ENCODE measurements around the gene TMEM169.

TMEM169 gene

DNA sequence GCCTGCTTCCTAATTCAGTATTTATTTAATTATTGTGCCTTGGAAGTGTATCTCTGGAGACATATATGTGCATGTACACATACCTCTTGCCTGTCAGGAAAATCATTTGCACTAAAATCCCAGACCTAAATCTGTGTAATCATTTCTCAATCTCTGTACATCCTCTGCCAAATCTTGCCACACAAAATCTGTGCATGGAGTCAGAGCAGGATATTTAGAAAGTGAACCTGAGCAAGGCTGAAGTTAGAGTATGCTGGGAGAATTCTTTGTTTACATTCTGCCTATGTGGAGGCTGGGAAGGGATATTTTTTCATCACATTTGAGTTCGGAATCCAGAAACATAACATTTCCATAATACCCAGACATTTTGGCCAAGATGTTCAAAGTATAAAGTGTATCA is 36.8 kb downstream of the TMEM169 start:
- no peak for DNase-seq (ENCODE audit: low spot score)
- in situ Hi-C loops (cut with MboI; ENCODE audit: low pct_unique_long_range_greater_than_20kb, low sequenced_read_pairs, unreplicated experiment), result no loop called here

GRCh38 chr2:216119146-216119545 is 37.4 kb downstream of the TMEM169 start:
- in situ Hi-C loops (cut with MboI; ENCODE audit: low pct_unique_long_range_greater_than_20kb, low sequenced_read_pairs, unreplicated experiment), result no loop called here
- no peak for DNase-seq (ENCODE audit: low spot score)
- no peak for TF ChIP-seq CTCF (IDR thresholded peaks at IDR 0.05; ENCODE audit: extremely low read depth, insufficient read depth, missing control alignments)

More for the DNA sequence above, 36.8 kb downstream of the TMEM169 start:
- TF ChIP-seq CTCF (IDR thresholded peaks at IDR 0.05; ENCODE audit: extremely low read depth, insufficient read depth, missing control alignments), result no peak

DNA sequence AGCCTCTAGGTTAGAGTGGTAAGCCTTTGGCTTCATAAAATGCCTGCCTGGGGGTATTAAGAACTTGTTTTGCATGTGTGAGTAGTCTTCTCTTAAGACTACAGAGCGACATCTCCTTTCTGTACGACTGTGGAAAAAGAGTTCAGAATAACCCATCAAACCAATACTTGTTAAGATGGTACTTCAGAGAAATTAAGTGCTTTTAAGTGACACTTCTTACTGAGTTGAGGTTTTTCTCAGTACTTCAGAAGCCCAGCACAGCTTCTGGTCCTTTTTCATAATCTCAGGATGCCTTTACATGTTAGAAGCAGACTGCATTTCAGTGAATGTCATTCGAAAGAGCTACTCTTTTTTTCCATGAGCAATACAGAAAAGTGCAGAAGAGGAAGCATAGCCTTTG is 38.3 kb downstream of the TMEM169 start:
- no peak for DNase-seq (ENCODE audit: low spot score)
- in situ Hi-C loops (cut with MboI; ENCODE audit: low pct_unique_long_range_greater_than_20kb, low sequenced_read_pairs, unreplicated experiment), result no loop called here
- no peak for TF ChIP-seq CTCF (IDR thresholded peaks at IDR 0.05; ENCODE audit: extremely low read depth, insufficient read depth, missing control alignments)

GRCh38 chr2:216121255-216121654 is 39.5 kb downstream of the TMEM169 start:
- DNase-seq (ENCODE audit: low spot score), result no peak
- in situ Hi-C loops (cut with MboI; ENCODE audit: low pct_unique_long_range_greater_than_20kb, low sequenced_read_pairs, unreplicated experiment), result no loop called here
- TF ChIP-seq CTCF (IDR thresholded peaks at IDR 0.05; ENCODE audit: extremely low read depth, insufficient read depth, missing control alignments), result no peak

DNA sequence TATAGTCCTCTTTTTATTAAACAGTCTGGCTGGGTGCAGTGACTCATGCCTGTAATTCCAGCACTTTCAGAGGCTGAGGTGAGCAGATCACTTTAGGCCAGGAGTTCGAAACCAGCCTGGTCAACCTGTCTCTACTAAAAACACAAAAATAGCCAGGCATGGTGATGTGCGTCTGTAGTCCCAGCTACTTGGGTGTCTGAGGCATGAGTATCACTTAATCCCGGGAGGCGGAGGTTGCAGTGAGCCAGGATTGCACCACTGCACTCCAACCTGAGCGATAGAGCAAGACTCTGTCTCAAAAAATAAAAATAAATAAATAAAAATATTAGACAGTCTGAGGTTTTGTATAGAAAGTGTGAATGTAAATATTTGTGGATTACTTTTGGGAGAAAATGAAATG is 45.2 kb downstream of the TMEM169 start:
- no peak for DNase-seq (ENCODE audit: low spot score)
- in situ Hi-C loops (cut with MboI; ENCODE audit: low pct_unique_long_range_greater_than_20kb, low sequenced_read_pairs, unreplicated experiment), result no loop called here
- TF ChIP-seq CTCF (IDR thresholded peaks at IDR 0.05; ENCODE audit: extremely low read depth, insufficient read depth, missing control alignments), result no peak

DNA sequence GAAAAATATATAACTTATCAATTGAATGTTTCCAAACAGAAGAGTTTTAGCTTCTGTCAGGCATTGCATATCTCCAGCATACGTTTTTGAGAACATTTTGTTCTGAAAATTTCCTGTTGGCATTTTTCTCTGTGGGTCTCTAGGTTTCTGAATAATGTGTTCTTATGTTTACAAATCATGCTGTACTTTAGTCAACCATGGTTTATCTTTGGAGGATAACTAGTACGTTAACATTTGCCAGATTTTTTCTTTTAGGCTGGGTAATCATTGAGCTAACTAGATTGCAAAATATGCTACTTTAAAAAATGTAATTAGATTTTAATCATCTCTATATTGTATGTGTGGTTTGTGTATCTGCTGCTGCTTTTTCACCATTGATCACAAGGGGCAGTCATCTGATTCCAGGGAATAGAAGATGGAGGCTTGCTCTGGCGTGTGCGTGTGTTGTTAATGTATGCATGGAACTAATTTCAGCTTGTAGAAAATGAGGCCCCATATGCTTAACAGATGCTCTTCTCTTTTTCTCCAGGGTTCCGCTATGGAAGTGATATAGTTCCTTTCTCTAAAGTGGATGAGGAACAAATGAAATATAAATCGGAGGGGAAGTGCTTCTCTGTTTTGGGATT is 48.7 kb downstream of the TMEM169 start:
- TF ChIP-seq CTCF (IDR thresholded peaks at IDR 0.05; ENCODE audit: extremely low read depth, insufficient read depth, missing control alignments), result no peak
- in situ Hi-C loops (cut with MboI; ENCODE audit: low pct_unique_long_range_greater_than_20kb, low sequenced_read_pairs, unreplicated experiment), result no loop called here
- no peak for DNase-seq (ENCODE audit: low spot score)
